Measurements from ENCODE around the gene CDC5L.
A peak's percentile ranks its signal among the peaks of the same experiment; 100 is the strongest.

The CDC5L gene

DNA sequence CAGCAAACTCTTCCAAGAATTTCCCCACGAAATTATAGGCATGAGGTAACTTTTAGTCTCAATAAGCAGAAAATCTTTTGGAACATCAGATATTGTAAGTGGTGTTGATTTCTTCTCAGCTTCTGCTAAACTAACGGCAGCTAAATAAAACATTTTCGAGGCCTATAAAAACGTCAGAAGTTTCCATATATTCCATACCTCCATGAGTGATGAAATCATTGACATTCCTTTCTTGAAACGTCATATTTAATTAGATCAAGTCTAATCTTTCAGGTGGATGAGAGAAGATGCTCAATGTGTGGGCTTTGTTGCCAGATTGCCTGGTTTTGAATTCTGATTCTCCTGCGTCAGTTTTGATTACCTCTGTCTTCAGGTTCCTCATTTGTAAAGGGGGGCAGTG is 81.3 kb downstream of the CDC5L start:
- no peaks in the 10 kb centered on the region for H3K36me3 ChIP-seq (ENCODE audit: low read length)

DNA sequence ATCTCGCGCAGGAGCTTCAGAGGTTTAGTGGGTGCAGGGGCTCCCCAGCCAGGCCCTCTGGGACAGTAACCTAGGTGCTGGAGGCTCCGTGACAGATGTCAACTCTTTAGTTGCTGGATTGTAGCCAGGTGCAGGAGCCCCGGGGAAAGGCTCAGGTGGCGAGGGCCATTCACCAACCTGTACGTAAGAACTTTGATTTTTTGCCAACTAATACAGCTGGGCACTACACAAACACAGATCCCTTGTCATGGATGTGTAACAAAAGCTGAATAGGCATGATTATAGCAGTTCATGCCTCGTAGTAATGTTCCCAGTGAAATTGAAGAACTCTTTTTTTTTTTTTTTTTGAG is 82.6 kb downstream of the CDC5L start:
- no peak overlapping the region for H3K4me3 ChIP-seq (ENCODE audit: insufficient read depth, low read length, poor library complexity, severe bottlenecking)
- H3K27ac ChIP-seq (ENCODE audit: low read depth, low read length), result no peak overlapping the region
- H3K9me3 ChIP-seq (ENCODE audit: insufficient read depth, low read length), result no peaks in the 10 kb centered on the region
- H3F3A ChIP-seq (ENCODE audit: insufficient read depth), result no peaks in the 10 kb centered on the region
- H3K27me3 ChIP-seq (ENCODE audit: low read length), result no peaks in the 10 kb centered on the region
- H3K9ac ChIP-seq (ENCODE audit: low read length), result no peak overlapping the region
- H3K79me2 ChIP-seq (ENCODE audit: insufficient read depth, low read length), result no peaks in the 10 kb centered on the region
- H4K20me1 ChIP-seq (ENCODE audit: low read depth, low read length), result no peaks in the 10 kb centered on the region
- no peak overlapping the region for H2AFZ ChIP-seq (ENCODE audit: low read depth, low read length, severe bottlenecking)
- H3K4me2 ChIP-seq (ENCODE audit: low read depth, low read length, poor library complexity, severe bottlenecking), result no peak overlapping the region
- no peak for TF ChIP-seq EZH2phosphoT487 (conservative IDR thresholded peaks at IDR 0.05; ENCODE audit: low read length)
- TF ChIP-seq, protein P1, sequence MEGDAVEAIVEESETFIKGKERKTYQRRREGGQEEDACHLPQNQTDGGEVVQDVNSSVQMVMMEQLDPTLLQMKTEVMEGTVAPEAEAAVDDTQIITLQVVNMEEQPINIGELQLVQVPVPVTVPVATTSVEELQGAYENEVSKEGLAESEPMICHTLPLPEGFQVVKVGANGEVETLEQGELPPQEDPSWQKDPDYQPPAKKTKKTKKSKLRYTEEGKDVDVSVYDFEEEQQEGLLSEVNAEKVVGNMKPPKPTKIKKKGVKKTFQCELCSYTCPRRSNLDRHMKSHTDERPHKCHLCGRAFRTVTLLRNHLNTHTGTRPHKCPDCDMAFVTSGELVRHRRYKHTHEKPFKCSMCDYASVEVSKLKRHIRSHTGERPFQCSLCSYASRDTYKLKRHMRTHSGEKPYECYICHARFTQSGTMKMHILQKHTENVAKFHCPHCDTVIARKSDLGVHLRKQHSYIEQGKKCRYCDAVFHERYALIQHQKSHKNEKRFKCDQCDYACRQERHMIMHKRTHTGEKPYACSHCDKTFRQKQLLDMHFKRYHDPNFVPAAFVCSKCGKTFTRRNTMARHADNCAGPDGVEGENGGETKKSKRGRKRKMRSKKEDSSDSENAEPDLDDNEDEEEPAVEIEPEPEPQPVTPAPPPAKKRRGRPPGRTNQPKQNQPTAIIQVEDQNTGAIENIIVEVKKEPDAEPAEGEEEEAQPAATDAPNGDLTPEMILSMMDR (IDR thresholded peaks at IDR 0.05; ENCODE audit: insufficient read depth, low read length, poor library complexity, severe bottlenecking), result peak; percentile 31
- H3K9me2 ChIP-seq (replicated peaks; ENCODE audit: insufficient read depth, low read length), result no peaks in the 10 kb centered on the region
- H3K36me3 ChIP-seq (ENCODE audit: low read length), result no peaks in the 10 kb centered on the region

More for the DNA sequence above, 81.3 kb downstream of the CDC5L start:
- Histone ChIP-seq H3K4me3 (ENCODE audit: insufficient read depth, low read length, poor library complexity, severe bottlenecking) (no peak overlapping the region), H4K20me1 (ENCODE audit: low read depth, low read length) (no peaks in the 10 kb centered on the region), H3F3A (ENCODE audit: insufficient read depth) (no peaks in the 10 kb centered on the region), H3K9me2 (replicated peaks; ENCODE audit: insufficient read depth, low read length) (no peaks in the 10 kb centered on the region), H3K9me3 (ENCODE audit: insufficient read depth, low read length) (no peaks in the 10 kb centered on the region), H2AFZ (ENCODE audit: low read depth, low read length, severe bottlenecking) (no peak overlapping the region), H3K9ac (ENCODE audit: low read length) (no peak overlapping the region), H3K27me3 (ENCODE audit: low read length) (no peaks in the 10 kb centered on the region), H3K27ac (ENCODE audit: low read depth, low read length) (no peak overlapping the region), H3K4me2 (ENCODE audit: low read depth, low read length, poor library complexity, severe bottlenecking) (no peak overlapping the region), H3K79me2 (ENCODE audit: insufficient read depth, low read length) (no peaks in the 10 kb centered on the region)
- TF ChIP-seq, protein P1 (IDR thresholded peaks at IDR 0.05; ENCODE audit: insufficient read depth, low read length, poor library complexity, severe bottlenecking), result no peak
- TF ChIP-seq EZH2phosphoT487 (conservative IDR thresholded peaks at IDR 0.05; ENCODE audit: low read length), result no peak

DNA sequence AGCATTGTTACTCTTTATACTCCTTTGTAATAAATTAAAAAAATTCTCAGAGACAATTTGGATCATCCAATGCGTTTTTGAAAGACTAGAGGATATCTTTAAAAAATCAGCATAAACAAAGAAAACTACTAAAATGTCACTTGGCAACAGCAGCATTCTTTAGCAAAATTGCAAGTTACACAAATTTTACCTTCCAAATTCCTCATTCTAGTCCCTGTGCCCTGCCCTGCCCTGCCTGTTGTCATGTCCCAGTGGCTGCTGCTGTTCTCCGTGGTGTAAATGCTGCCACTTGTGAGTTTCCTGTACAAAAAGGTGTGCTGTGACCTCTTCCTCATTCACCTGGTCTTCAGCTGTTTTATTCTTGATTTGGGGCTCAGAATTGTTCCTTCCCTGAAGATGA is 83.2 kb downstream of the CDC5L start:
- no peaks in the 10 kb centered on the region for H3K9me2 ChIP-seq (replicated peaks; ENCODE audit: insufficient read depth, low read length)
- H3K4me3 ChIP-seq (ENCODE audit: insufficient read depth, low read length, poor library complexity, severe bottlenecking), result no peak overlapping the region
- no peak overlapping the region for H3K27ac ChIP-seq (ENCODE audit: low read depth, low read length)
- no peak for TF ChIP-seq EZH2phosphoT487 (conservative IDR thresholded peaks at IDR 0.05; ENCODE audit: low read length)
- TF ChIP-seq, protein P1 (IDR thresholded peaks at IDR 0.05; ENCODE audit: insufficient read depth, low read length, poor library complexity, severe bottlenecking), result no peak
- no peaks in the 10 kb centered on the region for H3K36me3 ChIP-seq (ENCODE audit: low read length)
- no peak overlapping the region for H3K4me2 ChIP-seq (ENCODE audit: low read depth, low read length, poor library complexity, severe bottlenecking)
- no peak overlapping the region for H2AFZ ChIP-seq (ENCODE audit: low read depth, low read length, severe bottlenecking)
- H3K79me2 ChIP-seq (ENCODE audit: insufficient read depth, low read length), result no peaks in the 10 kb centered on the region
- H3K9me3 ChIP-seq (ENCODE audit: insufficient read depth, low read length), result no peaks in the 10 kb centered on the region
- no peak overlapping the region for H3K9ac ChIP-seq (ENCODE audit: low read length)
- no peaks in the 10 kb centered on the region for H4K20me1 ChIP-seq (ENCODE audit: low read depth, low read length)
- no peaks in the 10 kb centered on the region for H3K27me3 ChIP-seq (ENCODE audit: low read length)
- H3F3A ChIP-seq (ENCODE audit: insufficient read depth), result no peaks in the 10 kb centered on the region
